OCI-M2 (cell line): ENCODE measurements around the gene TBC1D13.
"Not testable (repeated sequence)": the region's sequence is repeated elsewhere in the genome, so short reads cannot be mapped to it uniquely, and the experiment has no call there.

Experiments used
- DNase-seq: peaks from one replicate; lab custom pipeline; 2025; ENCODE audit not compliant: unreplicated experiment; lab: John Stamatoyannopoulos, UW

TBC1D13 gene

GRCh38 chr9:128843171-128843570 is 56.1 kb downstream of the TBC1D13 start:
- DNase-seq: not testable (repeated sequence)

- no peak for DNase-seq
Observed at GRCh38 chr9:128845186-128845931, 58.3 kb downstream of the TBC1D13 start.

- no peak for DNase-seq
Observed at GRCh38 chr9:128846680-128847030, 59.6 kb downstream of the TBC1D13 start.

GRCh38 chr9:128847803-128848202 is 60.8 kb downstream of the TBC1D13 start:
- no peak for DNase-seq

GRCh38 chr9:128851024-128851423 is 64.0 kb downstream of the TBC1D13 start:
- not testable (repeated sequence) for DNase-seq

- DNase-seq: not testable (repeated sequence)
Observed at GRCh38 chr9:128851779-128852600, 64.9 kb downstream of the TBC1D13 start.

GRCh38 chr9:128852646-128853045 is 65.6 kb downstream of the TBC1D13 start:
- not testable (repeated sequence) for DNase-seq

- not testable (repeated sequence) for DNase-seq
Observed at GRCh38 chr9:128854454-128854853, 67.4 kb downstream of the TBC1D13 start.

- not testable (repeated sequence) for DNase-seq
Observed at GRCh38 chr9:128858476-128858875, 71.4 kb downstream of the TBC1D13 start.
